ENCODE results near the gene RENBP. TPM values are rescaled to one million over a fixed set of nuclear protein-coding genes. Genes with fewer than 3 reads are reported as not detected.

Gene RENBP
- total and polyA plus RNA-seq, 2 of the 13 experiments (the other 11 are each of a cell fraction or from before 2014, with no cell fraction given), result 1.4 to 2.6 TPM

DNA sequence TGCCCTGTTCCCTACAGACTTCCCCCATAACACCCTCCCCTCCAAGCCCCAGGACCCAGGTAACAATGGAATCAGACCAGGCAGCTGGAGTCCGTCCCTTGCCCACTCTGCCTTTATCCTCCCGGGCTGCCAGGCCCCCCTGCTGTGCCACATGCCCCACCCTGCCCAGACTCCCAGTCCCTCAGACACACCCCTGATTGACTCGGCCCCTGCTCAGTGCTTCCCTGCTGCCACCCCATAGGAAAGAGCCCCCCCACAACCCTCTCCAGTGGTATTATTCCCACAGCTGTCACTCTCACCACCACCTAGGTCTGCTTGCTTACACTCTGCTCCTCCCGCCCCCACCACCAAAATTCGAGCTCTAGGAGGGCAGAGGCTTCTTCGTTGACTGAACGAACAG is 4.9 kb downstream of the RENBP start (continued):
- TF ChIP-seq, protein P1, sequence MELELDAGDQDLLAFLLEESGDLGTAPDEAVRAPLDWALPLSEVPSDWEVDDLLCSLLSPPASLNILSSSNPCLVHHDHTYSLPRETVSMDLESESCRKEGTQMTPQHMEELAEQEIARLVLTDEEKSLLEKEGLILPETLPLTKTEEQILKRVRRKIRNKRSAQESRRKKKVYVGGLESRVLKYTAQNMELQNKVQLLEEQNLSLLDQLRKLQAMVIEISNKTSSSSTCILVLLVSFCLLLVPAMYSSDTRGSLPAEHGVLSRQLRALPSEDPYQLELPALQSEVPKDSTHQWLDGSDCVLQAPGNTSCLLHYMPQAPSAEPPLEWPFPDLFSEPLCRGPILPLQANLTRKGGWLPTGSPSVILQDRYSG (CRISPR knock-in tag; IDR thresholded peaks at IDR 0.05), result no peak
- TF ChIP-seq PHF20 (CRISPR knock-in tag; IDR thresholded peaks at IDR 0.05) (no peak), PCBP1 (IDR thresholded peaks at IDR 0.05; ENCODE audit: borderline replicate concordance, low read depth, low read length) (no peak), ZNF33B (CRISPR knock-in tag; IDR thresholded peaks at IDR 0.05) (no peak)
- TF ChIP-seq, protein P2, sequence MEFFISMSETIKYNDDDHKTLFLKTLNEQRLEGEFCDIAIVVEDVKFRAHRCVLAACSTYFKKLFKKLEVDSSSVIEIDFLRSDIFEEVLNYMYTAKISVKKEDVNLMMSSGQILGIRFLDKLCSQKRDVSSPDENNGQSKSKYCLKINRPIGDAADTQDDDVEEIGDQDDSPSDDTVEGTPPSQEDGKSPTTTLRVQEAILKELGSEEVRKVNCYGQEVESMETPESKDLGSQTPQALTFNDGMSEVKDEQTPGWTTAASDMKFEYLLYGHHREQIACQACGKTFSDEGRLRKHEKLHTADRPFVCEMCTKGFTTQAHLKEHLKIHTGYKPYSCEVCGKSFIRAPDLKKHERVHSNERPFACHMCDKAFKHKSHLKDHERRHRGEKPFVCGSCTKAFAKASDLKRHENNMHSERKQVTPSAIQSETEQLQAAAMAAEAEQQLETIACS (CRISPR knock-in tag; IDR thresholded peaks at IDR 0.05), result no peak
- TF ChIP-seq, protein P3, sequence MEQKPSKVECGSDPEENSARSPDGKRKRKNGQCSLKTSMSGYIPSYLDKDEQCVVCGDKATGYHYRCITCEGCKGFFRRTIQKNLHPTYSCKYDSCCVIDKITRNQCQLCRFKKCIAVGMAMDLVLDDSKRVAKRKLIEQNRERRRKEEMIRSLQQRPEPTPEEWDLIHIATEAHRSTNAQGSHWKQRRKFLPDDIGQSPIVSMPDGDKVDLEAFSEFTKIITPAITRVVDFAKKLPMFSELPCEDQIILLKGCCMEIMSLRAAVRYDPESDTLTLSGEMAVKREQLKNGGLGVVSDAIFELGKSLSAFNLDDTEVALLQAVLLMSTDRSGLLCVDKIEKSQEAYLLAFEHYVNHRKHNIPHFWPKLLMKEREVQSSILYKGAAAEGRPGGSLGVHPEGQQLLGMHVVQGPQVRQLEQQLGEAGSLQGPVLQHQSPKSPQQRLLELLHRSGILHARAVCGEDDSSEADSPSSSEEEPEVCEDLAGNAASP (CRISPR knock-in tag; IDR thresholded peaks at IDR 0.05; ENCODE audit: borderline replicate concordance), result no peak

DNA sequence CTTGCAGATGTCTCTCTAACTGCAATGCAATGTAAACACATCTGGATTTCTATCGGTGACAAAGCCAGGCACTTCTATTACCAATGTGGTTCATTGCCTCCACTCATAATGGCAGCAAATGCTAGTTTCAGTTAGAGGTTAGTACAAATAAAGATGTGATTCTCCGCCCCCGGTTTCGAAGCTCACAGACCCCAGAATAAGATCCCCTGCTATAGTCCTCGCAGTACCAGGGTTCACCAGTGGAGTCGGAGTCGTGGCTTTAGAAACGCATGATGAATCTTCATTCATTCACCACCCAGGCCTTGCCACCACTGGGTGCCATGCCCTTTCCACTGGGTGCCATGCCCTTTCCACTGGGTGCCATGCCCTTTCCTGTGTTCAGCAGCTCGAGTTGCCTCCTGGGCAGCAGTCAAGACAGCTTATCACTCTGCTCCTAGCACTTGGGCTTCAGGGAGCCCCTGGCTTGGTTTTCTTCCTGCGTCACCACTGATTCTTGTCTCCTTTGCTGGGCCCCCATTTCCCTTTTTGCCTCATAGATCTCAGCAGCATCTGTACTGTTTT is 6.1 kb downstream of the RENBP start:
- Histone ChIP-seq H2AFZ (ENCODE audit: low read length) (no peak overlapping the region), H4K20me1 (ENCODE audit: insufficient read depth, low read length) (no peaks in the 10 kb centered on the region), H3K27ac (ENCODE audit: extremely low read length, insufficient read depth, low read length) (no peak overlapping the region), H3K9me3 (ENCODE audit: low read length) (no peaks in the 10 kb centered on the region), H3K79me2 (ENCODE audit: insufficient read depth, low read length) (peaks cover 9% of the 10 kb centered on the region), H3K9ac (ENCODE audit: insufficient read depth, low read depth, low read length) (no peak overlapping the region), H3K4me2 (ENCODE audit: low read depth, low read length) (no peak overlapping the region), H3K27me3 (ENCODE audit: control insufficient read depth in 1 of 2, insufficient read depth in 2 of 2, low read length in 2 of 2) (no peaks in the 10 kb centered on the region), H3K4me3 (replicated peaks in 1 of 3; ENCODE audit: insufficient read depth in 1 of 3, low read depth in 2 of 3, low read length in 3 of 3) (no peak overlapping the region), H3K36me3 (replicated peaks in 1 of 2; ENCODE audit: control insufficient read depth in 1 of 2, insufficient read depth in 2 of 2, low read length in 2 of 2) (no peaks in the 10 kb centered on the region), H3K4me1 (ENCODE audit: insufficient read depth, low read length) (peaks cover 16% of the 10 kb centered on the region)
- no peak for ATAC-seq
- intact Hi-C loops (cut with micrococcal nuclease; ENCODE audit: unreplicated experiment), result no loop called here
- TF ChIP-seq CENPT (CRISPR knock-in tag; IDR thresholded peaks at IDR 0.05; ENCODE audit: low read depth) (no peak), ZNF17 (CRISPR knock-in tag; IDR thresholded peaks at IDR 0.05) (no peak), PAX8 (CRISPR knock-in tag; IDR thresholded peaks at IDR 0.05; ENCODE audit: borderline replicate concordance) (no peak), GATAD2A (CRISPR knock-in tag; IDR thresholded peaks at IDR 0.05) (no peak), REL (CRISPR knock-in tag; conservative IDR thresholded peaks at IDR 0.05) (no peak), MYNN (CRISPR knock-in tag; IDR thresholded peaks at IDR 0.05; ENCODE audit: low read depth) (no peak), ZNF30 (CRISPR knock-in tag; IDR thresholded peaks at IDR 0.05) (no peak)
- no peak for FAIRE-seq
- ChIA-PET POLR2A (no interaction called here), CTCF (ENCODE audit: low intra/inter-chr PET ratio, low total read pairs) (no interaction called here)
- 100% methylated on average over 2 of the region's 10 CpGs for WGBS (ENCODE audit: low lambda C conversion rate)
- in situ Hi-C loops (cut with HindIII; ENCODE audit: extremely low pct_ligation_motif_present, low pct_unique_long_range_greater_than_20kb), result no loop called here
- DNase-seq (ENCODE audit: low spot score), result no peak
- no TSS peak for BruUV-seq (replicated peaks)

All from HepG2 (cell line).